Left lobe of liver (tissue), 2 donors: ENCODE results near the gene NDRG4. TPM values are rescaled to one million over a fixed set of nuclear protein-coding genes. Genes with fewer than 3 reads are reported as not detected.
A peak's percentile ranks its signal among the peaks of the same experiment; 100 is the strongest.

Experiments used
- ATAC-seq: fragments of 200-7000 bp; cut with Tn5 transposase; one replicate; pipeline ENCODE4 v1.9.1; 2020; ENCODE audit warnings: mild to moderate bottlenecking, moderate library complexity
- DNase-seq: peaks from one replicate; pipeline ENCODE4 v3.0.0-alpha.2; 2020; ENCODE audit warnings: low spot score
- total RNA-seq: library from RNA; stranded (reverse); gene quantifications from one replicate; pipeline ENCODE4 v1.2.1, GENCODE V29; 2021
- donor health status: DM: no; HTN: no; CAD: no; lungs with moderate emphysema.
- donor health status: DM: no; HTN: yes; CAD: no.

Gene NDRG4
- total RNA-seq, 1 donor from 2014 or later, result 2.4 TPM

- DNase-seq (no peak), ATAC-seq (no peak)
Observed at GRCh38 chr16:58493756-58494431, 6.0 kb upstream of the NDRG4 start.

- peak; percentile 83 for ATAC-seq
- peak; percentile 74 for DNase-seq
Observed at GRCh38 chr16:58494981-58495520, 4.9 kb upstream of the NDRG4 start.

GRCh38 chr16:58495521-58496331, 4.2 kb upstream of the NDRG4 start:
- DNase-seq, result no peak
- no peak for ATAC-seq

GRCh38 chr16:58497468-58497867, 2.5 kb upstream of the NDRG4 start:
- DNase-seq (no peak), ATAC-seq (no peak)

- ATAC-seq, result no peak
- no peak for DNase-seq
Observed at GRCh38 chr16:58497935-58498334, 2.0 kb upstream of the NDRG4 start.

- DNase-seq (no peak), ATAC-seq (no peak)
Observed at GRCh38 chr16:58498341-58499091, 1.4 kb upstream of the NDRG4 start.

- ATAC-seq (no peak), DNase-seq (no peak)
Observed at GRCh38 chr16:58499092-58499511, 841 bp upstream of the NDRG4 start.

- ATAC-seq (no peak), DNase-seq (no peak)
Observed at GRCh38 chr16:58500430-58501241, 693 bp downstream of the NDRG4 start.

- DNase-seq (no peak), ATAC-seq (peak; percentile 25)
Observed at GRCh38 chr16:58501242-58502131, 1.5 kb downstream of the NDRG4 start.

- DNase-seq, result no peak
- ATAC-seq, result no peak
Observed at GRCh38 chr16:58502217-58502921, 2.4 kb downstream of the NDRG4 start.

GRCh38 chr16:58503166-58503862, 3.4 kb downstream of the NDRG4 start:
- ATAC-seq (no peak), DNase-seq (no peak)

- DNase-seq (no peak), ATAC-seq (no peak)
Observed at GRCh38 chr16:58503863-58504688, 4.1 kb downstream of the NDRG4 start.

GRCh38 chr16:58506241-58507194, 6.6 kb downstream of the NDRG4 start:
- DNase-seq (peak; percentile 27), ATAC-seq (no peak)

- no peak for DNase-seq
- ATAC-seq, result peak; percentile 29
Observed at GRCh38 chr16:58507195-58507962, 7.4 kb downstream of the NDRG4 start.

- DNase-seq, result no peak
- ATAC-seq, result no peak
Observed at GRCh38 chr16:58507963-58508670, 8.2 kb downstream of the NDRG4 start.
